Stimulated activated CD4-positive, alpha-beta T cell treated with anti-CD3 and anti-CD28 coated beads, TNF-alpha, amount 100 ng/mL, for 48 hours (primary cell): ENCODE data around the gene BET1L.

ENCODE experiments used
- DNase-seq, 3 donors: peaks; one replicate each; pipeline ENCODE4 v3.0.0-alpha.2; 2020; ENCODE audit warnings: low read depth in 3 of 3

BET1L gene

DNA sequence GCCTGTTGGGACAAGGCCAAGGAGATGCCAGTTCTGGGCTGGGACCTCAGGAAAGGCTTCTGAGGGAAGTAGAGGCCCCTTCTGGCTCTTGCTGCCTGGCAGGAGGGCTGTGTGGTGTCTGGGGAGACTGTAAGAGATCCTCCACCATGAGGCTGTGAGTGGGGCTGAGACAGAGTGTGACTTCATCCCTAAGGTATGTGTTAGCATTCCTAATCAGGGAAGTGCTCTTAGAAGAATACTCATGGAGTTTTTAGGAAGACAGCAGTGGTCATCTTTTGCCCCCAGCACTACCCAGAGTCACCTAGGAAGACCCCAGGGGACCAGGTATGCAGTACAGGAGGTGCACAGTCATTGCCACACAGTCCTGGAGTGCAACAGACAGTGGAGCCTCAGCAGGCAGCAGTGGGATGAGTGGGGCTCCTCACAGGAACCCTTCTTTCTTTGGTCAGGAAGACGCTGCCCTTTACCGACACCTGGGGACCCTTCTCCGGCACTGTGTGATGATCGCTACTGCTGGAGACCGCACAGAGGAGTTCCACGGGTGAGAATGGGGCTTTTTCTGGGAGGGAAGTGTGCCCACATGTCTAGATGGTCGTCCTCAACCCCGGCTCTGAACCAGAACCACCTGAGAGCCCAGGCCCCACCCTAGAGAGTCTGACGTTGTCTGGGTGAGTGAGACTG lies 3.1 kb upstream of the BET1L start:
- no peak for DNase-seq

GRCh38 chr11:209275-210121 lies 2.3 kb upstream of the BET1L start:
- DNase-seq = no peak

- no peak for DNase-seq
These were observed 1.7 kb upstream of the BET1L start for GRCh38 chr11:208917-209260.

DNA sequence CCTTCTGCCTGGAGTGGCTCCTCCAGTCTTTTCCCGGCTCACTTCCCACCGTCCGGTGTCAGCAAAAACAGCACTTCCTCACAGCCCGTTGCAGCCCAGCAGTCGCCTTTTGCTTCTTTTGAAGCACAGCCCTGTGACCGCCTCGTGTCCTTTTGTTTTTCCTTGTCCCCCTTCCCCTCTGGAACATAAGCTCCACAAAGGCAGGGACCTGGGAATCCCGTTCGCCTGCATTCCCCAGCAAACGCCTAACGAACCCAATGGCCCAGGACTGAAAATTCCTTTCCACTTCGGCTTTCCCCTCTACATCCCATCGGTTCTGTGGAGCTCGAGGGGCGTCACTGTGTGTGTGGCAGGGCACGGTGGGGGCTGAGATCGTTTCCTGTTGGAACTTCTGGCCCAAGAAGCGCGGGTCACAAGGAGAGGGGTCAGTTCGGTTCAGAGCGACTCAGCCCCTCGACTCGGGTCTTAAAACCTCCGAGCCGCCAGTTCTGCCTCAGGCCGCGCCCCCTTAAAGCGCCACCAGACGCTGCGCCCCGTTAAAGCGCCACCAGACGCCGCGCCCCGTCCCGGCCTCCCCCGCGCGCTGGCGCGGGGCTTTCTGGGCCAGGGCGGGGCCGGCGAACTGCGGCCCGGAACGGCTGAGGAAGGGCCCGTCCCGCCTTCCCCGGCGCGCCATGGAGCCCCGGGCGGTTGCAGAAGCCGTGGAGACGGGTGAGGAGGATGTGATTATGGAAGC lies 1.1 kb upstream of the BET1L start:
- DNase-seq = peak; percentile 62 to 78 (median 71)

- DNase-seq = no peak
These were observed 623 bp upstream of the BET1L start for GRCh38 chr11:207863-208180.

- DNase-seq = peak in 1 of 3 donors; percentile 20
These were observed 532 bp downstream of the BET1L start for GRCh38 chr11:206526-207207.

GRCh38 chr11:206002-206384 lies 1.2 kb downstream of the BET1L start:
- no peak for DNase-seq

DNA sequence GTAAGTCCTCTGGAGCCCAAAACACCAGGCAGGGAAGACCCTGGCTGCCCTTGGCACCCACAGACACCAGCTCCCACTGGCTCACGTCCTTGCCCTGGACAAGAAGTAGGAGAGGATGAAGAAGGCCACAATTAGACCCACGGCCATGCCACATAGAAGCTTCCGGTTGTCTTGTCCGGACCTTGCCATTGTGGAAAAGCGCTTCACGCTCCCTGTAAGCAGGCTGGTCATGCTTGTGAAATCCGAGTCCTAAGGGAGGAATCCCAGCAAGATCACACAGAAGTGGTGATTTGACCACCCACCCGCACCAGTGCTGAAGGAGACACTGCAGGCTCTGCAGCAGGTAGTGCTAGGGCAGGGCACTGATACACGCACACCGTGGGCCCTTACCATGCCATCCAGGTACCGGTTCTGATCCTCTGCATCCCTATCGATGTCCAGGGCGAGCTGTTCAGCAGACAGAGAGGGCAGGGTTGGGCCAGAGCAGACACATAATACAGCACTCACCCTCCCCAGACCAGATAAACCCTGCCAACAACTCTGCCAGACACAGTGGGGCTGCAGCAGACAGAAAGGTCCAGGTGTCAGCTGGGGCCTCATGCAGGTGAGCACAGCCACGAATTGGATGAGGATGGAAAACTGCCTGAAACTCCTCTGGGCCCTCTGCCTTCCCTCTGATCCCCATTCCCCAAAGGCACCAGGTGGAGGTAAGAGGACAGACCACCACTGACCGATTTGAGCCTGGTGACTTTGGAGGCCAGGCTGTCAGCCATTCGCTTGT lies 1.8 kb downstream of the BET1L start:
- DNase-seq = no peak

DNA sequence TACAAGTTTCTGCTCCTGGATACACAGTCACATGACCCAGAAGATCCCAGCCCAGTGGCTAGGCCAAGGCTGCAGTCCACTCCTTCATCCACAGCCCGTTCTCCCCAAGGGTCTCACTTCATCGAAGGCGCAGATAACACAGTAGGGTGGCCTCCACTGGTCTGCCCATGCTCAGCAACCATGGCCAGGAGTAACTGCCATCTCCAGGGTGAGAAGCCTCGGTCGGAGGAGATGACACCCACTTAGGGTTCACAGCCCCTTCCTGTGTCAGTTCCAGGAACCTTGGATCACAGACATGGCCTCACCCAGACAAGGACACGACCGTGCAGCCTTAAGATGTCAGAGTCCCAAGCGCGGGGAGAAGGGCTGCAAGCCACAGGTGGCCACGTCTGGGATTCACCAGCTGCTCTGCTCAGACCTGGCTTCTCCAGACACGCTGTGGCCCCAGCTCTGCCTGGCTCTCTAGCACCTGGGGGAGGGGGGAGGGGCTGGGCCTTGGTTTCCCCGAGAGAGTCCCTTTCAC lies 2.6 kb downstream of the BET1L start:
- no peak for DNase-seq

DNA sequence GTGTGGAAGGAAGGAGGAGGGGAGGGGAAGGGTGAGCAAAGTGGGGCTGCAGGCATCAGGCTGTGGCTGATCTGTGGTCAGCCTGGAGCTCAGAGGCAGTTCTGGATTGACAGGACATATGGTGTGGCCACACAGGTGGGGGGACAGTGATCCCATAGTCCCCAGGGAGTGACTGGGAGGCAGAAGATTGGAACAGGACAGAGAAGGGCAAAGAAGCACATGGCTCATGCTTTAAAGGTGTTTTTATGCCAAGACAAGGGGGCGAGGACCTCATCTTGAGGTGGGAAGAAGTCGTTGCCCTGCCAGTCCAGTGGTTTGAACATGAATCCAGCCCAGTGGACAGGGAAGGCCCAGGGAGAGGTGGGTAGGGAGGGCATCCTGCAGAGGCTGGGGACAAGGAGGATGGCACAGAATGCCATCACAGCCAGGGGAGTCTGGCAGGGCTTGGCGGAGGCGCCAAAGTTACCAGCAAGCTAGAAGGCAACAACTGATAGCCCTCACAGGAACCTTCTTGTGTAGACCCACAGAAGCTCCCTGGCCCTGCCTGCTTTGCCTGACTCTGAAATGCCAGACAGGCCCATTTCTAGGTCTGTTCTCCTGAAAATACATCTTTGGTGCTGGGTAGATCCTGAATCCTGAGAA lies 3.1 kb downstream of the BET1L start:
- DNase-seq = no peak

- DNase-seq = no peak
These were observed 3.9 kb downstream of the BET1L start for GRCh38 chr11:203056-203944.

DNA sequence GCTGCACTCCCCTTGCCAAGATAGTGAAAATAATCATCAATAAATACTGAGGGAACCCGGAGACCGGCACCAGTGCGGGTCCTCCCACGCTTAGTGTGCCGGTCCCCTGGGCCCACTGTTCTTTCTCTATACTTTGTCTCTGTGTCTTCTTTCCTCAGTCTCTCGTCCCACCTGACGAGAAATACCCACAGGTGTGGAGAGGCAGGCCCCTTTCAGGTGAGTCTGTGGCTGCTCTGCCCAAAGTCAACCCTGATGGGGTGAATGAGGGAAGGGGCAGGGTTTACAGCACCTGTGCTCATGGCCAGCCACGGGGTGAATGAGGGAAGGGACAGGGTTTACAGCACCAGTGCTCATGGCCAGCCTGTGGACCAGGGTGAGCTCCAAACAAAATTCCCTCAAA lies 4.7 kb downstream of the BET1L start:
- no peak for DNase-seq

DNA sequence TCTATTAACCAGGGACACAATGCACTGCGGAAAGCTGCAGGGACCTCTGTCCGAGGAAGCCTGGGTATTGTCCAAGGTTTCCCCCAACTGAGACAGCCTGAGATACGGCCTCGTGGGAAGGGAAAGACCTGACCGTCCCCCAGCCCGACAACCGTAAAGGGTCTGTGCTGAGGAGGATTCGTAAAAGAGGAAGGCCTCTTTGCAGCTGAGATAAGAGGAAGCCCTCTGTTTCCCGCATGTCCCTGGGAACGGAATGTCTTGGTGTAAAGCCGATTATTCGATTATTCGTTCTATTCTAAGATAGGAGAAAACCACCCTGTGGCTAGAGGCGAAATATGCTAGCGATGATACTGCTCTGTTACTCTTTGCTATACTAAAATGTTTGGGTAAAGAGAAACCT lies 5.2 kb downstream of the BET1L start:
- no peak for DNase-seq

GRCh38 chr11:200224-201003 lies 6.8 kb downstream of the BET1L start:
- DNase-seq = no peak

- no peak for DNase-seq
These were observed 7.4 kb downstream of the BET1L start for GRCh38 chr11:199782-200181.

DNA sequence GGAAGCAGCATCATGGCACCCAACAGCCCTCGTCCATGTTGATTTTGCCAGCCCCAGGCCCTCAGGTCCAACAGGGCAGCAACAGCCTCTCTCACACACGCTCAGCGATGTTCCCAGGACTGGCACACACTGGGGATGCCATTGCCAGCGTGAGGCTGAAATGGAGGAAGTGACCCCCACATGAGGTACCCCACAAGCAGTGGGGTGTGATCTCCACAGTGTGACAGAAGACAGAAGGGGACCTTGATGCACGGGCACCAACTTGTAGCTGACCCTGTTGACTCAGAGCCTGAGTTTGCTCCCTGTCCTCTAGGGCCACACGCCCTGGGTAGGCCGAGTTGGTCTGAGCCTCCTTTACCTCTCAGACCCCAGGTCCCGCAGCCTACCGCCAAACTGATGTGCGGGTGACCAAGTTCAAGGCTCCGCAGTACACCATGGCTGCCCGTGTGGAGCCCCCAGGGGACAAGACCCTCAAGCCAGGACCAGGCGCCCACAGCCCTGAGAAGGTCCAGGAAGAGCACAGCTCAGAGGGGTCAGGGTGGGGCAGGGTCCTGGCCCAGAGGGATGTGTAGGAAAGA lies 8.1 kb downstream of the BET1L start:
- DNase-seq = no peak

GRCh38 chr11:198236-198806 lies 8.9 kb downstream of the BET1L start:
- no peak for DNase-seq

GRCh38 chr11:197741-198235 lies 9.4 kb downstream of the BET1L start:
- DNase-seq = no peak
